HK-2 (cell line): Measurements from ENCODE around the gene ZNF697.

Experiments
- DNase-seq: peaks from one replicate; pipeline ENCODE4 v3.0.0-alpha.2; 2018; ENCODE audit not compliant: unreplicated experiment

ZNF697 gene

GRCh38 chr1:119662034-119662437 lies 14.0 kb upstream of the ZNF697 start:
- no peak for DNase-seq

DNA sequence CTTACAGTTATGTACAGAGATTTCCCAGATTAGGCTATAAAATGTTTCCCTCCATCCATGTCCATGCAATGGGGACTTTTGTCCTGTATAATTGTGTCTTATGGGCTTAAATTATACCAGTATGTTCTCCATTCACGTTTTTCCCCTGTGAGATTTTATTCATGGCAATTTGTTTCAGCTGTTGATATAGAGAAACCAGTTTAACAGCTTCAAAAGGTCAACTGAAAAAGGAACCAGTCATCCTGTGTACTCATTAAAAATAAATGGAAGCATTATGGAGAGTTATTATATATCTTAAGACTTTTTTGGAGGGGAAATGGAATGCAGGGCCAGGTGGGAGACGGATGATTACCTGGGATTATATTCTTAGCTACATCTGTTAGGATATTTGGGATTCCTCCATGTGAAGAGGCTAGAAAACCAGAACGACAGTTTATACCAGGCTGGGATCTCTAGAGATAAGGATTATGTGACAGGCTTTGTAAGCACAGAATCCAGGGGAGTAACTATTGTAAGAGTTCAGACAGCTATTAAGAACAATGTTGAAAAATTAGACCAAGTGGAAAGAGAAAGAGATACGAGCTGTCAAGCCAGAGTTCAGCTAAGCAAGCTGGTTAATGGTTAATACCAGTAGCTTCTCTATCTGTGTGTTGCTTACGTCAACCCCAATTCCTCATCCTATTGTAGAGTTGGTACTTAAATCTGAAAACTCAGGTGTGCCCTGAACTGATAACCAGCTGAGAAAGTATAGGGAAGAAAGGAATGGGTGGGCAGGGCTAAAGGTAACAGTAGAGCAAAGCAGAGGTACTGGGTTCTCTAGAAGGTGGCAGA lies 12.4 kb upstream of the ZNF697 start:
- DNase-seq = no peak

DNA sequence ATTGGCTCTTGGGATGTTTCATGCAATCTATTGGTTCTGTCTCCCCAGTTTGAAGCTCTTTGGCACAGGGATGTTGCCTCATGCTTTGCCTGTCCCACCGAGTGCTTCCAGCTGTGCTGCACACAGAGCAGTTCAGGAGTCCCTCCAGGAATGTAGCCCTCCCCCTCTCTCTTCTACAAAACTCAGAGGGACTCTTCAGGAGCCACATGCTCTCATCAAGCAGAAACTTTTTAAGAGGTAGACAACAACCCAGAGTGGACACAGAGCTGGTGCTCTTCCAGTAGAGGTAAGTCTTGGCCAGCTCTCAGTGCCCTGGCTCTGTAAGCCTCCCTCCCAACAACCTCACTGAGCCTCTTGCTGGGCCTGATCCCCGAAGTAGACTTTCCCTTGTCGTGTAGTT lies 11.6 kb upstream of the ZNF697 start:
- no peak for DNase-seq

GRCh38 chr1:119656410-119656955 lies 8.4 kb upstream of the ZNF697 start:
- no peak for DNase-seq

GRCh38 chr1:119655154-119655553 lies 7.1 kb upstream of the ZNF697 start:
- no peak for DNase-seq

DNA sequence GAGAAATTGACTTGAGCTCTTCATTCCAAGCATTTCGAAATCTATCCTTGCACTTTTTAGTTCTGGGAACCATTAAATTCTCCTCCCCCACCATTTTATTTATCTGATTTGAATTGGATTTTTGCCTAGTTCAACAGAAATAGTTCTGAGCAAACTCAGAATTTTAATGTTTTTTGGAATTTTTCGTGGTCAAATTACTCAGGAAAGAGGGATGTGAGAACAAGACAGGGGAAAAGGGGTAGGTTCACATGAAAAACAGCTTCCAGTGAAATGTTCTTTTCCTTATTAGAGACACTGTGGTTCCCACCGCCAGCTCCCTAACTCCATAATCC lies 5.7 kb upstream of the ZNF697 start:
- DNase-seq = no peak

GRCh38 chr1:119653135-119653838 lies 5.2 kb upstream of the ZNF697 start:
- DNase-seq = no peak

DNA sequence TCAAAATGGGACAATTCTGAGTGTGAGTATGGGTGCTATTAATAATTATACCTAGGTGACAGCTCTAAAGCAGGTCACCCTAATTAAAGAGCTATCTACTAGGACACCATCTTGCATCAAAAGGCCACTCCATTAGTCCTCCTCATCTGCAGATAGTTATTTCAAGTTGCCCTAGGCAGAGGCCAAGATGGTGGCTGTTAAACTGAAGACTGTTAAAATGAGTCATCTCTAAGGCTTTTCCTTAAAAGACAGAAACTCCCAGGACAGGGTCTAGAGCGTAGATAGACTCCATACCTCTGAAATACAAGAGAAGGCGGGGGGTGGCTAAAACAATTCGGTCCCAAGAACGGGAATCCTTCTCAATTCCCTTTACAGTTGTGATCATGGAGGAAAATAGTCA lies 4.5 kb upstream of the ZNF697 start:
- no peak for DNase-seq

DNA sequence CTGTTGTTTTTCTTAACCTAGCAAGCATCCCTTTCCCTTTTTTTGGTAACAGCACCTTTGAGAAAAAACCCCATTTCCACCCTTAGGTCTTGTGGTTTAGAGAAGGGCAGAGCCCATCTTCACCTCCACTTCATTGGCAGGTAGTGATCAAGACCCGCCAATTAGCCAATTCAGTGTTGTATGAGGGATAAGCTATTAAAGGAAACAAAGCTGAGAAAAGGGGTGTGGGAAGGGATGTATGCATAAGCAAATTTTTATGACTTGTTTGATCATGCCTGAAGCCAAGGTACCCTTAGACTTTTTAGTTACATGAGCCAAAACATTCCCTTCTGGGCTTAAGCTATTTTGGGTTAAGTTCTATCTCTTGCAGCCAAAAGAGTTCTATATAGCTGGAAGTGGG lies 3.6 kb upstream of the ZNF697 start:
- no peak for DNase-seq

GRCh38 chr1:119651133-119651532 lies 3.1 kb upstream of the ZNF697 start:
- DNase-seq = no peak

- no peak for DNase-seq
These were observed 546 bp upstream of the ZNF697 start for GRCh38 chr1:119648620-119649004.

GRCh38 chr1:119647228-119647733 lies 785 bp downstream of the ZNF697 start:
- no peak for DNase-seq

- DNase-seq = peak; percentile 79
These were observed 1.4 kb downstream of the ZNF697 start for GRCh38 chr1:119646521-119647227.

GRCh38 chr1:119639109-119639508 lies 9.0 kb downstream of the ZNF697 start:
- DNase-seq = no peak

DNA sequence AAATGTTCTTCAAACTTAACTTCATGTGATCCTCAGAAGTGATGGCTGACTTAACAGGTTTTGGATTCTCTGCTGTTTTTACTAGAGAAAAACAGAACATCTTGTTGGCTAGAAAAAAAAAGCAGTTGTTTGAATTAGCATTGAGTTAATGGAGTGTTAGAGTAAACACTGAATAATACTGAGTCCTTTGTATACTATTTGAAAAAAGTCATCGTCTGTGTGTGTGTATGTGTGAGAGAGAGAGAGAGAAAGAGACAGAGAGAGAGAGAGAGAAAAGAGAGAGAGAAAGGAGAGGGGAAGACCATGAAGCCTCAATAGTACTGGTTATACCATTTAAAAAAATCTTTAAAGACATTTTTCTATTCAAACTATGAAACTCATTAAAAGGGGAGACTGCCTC lies 10.4 kb downstream of the ZNF697 start:
- no peak for DNase-seq

- no peak for DNase-seq
These were observed 11.5 kb downstream of the ZNF697 start for GRCh38 chr1:119636491-119637089.

DNA sequence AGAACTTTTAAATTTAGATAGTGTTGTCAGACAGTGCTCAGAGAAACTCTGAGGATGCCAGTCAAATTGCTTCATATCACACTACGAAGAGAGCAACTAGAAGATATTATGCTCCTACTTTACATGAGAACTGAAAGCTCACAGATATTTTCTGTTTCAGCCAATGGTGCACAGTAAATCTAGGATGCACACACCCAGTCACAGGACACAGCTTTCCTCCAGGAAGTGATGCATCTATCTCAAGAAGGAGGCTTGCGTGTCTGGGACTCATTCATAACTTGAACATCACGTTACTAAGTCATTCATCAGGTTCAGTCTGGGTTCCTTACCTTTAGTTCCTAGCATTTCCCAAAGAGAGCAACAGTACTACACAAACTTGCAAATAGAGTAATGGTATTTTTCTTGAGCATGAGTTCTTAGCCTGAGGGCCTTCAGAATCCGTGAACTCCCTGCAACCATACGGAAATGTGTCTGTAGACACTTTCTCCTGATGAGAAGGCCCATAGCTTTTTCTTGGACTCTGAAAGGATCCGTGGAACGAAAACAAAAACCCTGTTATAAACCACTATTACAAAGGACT lies 12.2 kb downstream of the ZNF697 start:
- no peak for DNase-seq

DNA sequence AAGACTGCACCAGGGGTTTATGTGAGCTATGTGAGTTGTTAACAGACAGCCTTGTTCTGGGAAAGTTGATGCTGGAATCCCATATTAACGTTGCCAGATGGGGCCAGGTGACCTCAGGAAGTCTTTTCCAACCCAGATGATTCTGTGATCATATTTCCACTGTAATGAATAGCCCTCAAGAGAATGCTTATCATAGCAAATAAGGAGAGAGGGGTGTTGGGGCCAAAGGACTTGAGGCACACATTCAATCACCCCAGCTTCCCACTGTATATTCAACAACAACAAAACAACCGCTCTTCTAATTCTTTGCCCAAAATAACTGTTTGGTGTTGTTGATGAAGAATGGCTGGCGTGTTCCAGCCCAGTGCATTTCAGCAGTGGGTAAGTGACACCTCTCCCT lies 14.1 kb downstream of the ZNF697 start:
- DNase-seq = no peak

DNA sequence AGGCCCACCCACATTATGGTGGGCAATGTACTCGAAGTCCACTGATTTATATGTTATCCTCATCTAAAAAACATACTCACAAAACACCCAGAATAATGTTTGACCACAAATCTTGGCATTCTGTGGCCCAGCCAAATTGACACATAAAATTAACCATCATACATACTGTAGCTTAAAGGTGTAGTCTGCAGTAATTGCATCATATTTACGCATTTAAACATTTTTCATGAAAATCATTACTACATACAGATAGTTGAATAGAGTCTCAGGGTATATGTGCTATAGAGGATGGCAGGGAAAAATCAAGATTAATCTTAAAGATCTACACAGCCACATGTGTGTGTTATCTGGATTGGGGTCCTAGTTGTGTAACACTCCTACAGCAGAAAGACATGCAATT lies 14.5 kb downstream of the ZNF697 start:
- no peak for DNase-seq

- no peak for DNase-seq
These were observed 15.2 kb downstream of the ZNF697 start for GRCh38 chr1:119632841-119633240.

GRCh38 chr1:119632103-119632490 lies 16.0 kb downstream of the ZNF697 start:
- DNase-seq = no peak
